Common myeloid progenitor, CD34-positive (primary cell): ENCODE measurements around the gene ZDHHC16.

ENCODE experiments used
- CTCF ChIA-PET: fragments of 350-600 bp; sonication (Branson Sonifier 250); formaldehyde crosslinking; loops from one replicate; lab custom pipeline; 2021; ENCODE audit warnings: antibody characterized with exemption; lab: Charles Lee
- POLR2A ChIA-PET: fragments of 350-600 bp; sonication (Branson Sonifier 250); formaldehyde crosslinking; loops from one replicate; lab custom pipeline; 2021; ENCODE audit warnings: antibody characterized with exemption; lab: Charles Lee
- DNase-seq, 3 donors: peaks; one replicate each; pipeline versions ENCODE4 v3.0.0 to v3.0.0-alpha.2; 2013
- H3K27ac ChIP-seq, 2 experiments: 1 replicate in 1 of 2; 2 replicates in 1 of 2; pipeline ENCODE4 v1.7.0; 2013; ENCODE audit warnings: inconsistent platforms in 2 of 2, low read length in 2 of 2, mild to moderate bottlenecking in 2 of 2, low read depth in 1 of 2, moderate library complexity in 1 of 2; ENCODE audit not compliant: severe bottlenecking in 2 of 2, insufficient read depth in 1 of 2, poor library complexity in 1 of 2
- H3K27me3 ChIP-seq, 5 experiments: replicated peaks in 2 of 5; 1 replicate in 3 of 5; 2 replicates in 2 of 5; pipeline versions ENCODE4 v1.6.1 to v1.7.0; 2013; ENCODE audit warnings: low read length in 4 of 5, mild to moderate bottlenecking in 2 of 5, moderate library complexity in 2 of 5, inconsistent platforms in 1 of 5; ENCODE audit not compliant: insufficient read depth in 5 of 5, control insufficient read depth in 4 of 5
- H3K36me3 ChIP-seq, 4 experiments: 1 replicate in 2 of 4; 2 replicates in 2 of 4; pipeline versions ENCODE4 v1.6.1 to v1.7.0; 2013; ENCODE audit warnings: low read length in 3 of 4, control low read depth in 1 of 4, mild to moderate bottlenecking in 1 of 4; ENCODE audit not compliant: control insufficient read depth in 4 of 4, insufficient read depth in 4 of 4
- H3K4me1 ChIP-seq, 4 experiments: 1 replicate in 3 of 4; 2 replicates in 1 of 4; pipeline versions ENCODE4 v1.6.1 to v1.7.1; 2013; ENCODE audit warnings: low read length in 3 of 4, mild to moderate bottlenecking in 3 of 4, control low read depth in 1 of 4, inconsistent platforms in 1 of 4, moderate library complexity in 1 of 4; ENCODE audit not compliant: control insufficient read depth in 4 of 4, insufficient read depth in 4 of 4; ENCODE audit errors: control extremely low read depth in 1 of 4
- H3K4me3 ChIP-seq, 7 experiments: 1 replicate in 4 of 7; 2 replicates in 3 of 7; pipeline versions ENCODE4 v1.5.1 to v1.7.0; 2013; ENCODE audit warnings: mild to moderate bottlenecking in 7 of 7, low read length in 6 of 7, moderate library complexity in 6 of 7, inconsistent platforms in 2 of 7, low read depth in 2 of 7, control low read depth in 1 of 7; ENCODE audit not compliant: insufficient read depth in 4 of 7, control insufficient read depth in 1 of 7; ENCODE audit errors: extremely low read depth in 1 of 7
- H3K9me3 ChIP-seq, 5 experiments: 1 replicate in 4 of 5; 2 replicates in 1 of 5; pipeline versions ENCODE4 v1.6.1 to v1.7.1; 2013; ENCODE audit warnings: low read length in 4 of 5, mild to moderate bottlenecking in 2 of 5, inconsistent platforms in 1 of 5, low read depth in 1 of 5, moderate library complexity in 1 of 5; ENCODE audit not compliant: control insufficient read depth in 4 of 5, insufficient read depth in 2 of 5; ENCODE audit errors: control extremely low read depth in 1 of 5
- WGBS: methylation state at CpG from one replicate; pipeline ENCODE4 v1.1.5; 2013; ENCODE audit not compliant: insufficient coverage; 5-methylcytosine and 5-hydroxymethylcytosine counted together

The ZDHHC16 gene

GRCh38 chr10:97450828-97451227 lies 4.9 kb downstream of the ZDHHC16 start:
- H3K4me3 ChIP-seq, result no peak overlapping the region
- WGBS, result 100% methylated on average over 1 of the region's 2 CpGs
- no peak for DNase-seq
- peaks cover 12 to 58% (median 29%) of the 10 kb centered on the region in 4 experiments for H3K36me3 ChIP-seq
- ChIA-PET POLR2A (no interaction called here), CTCF (interaction anchor here (1.3 to 3.3 kb wide), 2 partner anchors 11 to 12 kb away, joined by 3 to 18 read pairs; no protein-coding TSS in a partner anchor)
- H3K27me3 ChIP-seq, result no peaks in the 10 kb centered on the region
- H3K4me1 ChIP-seq, result peaks cover 0 to 17% (median 10%) of the 10 kb centered on the region in 4 experiments
- H3K9me3 ChIP-seq, result no peaks in the 10 kb centered on the region
- no peak overlapping the region for H3K27ac ChIP-seq

GRCh38 chr10:97451605-97452004 lies 5.6 kb downstream of the ZDHHC16 start:
- ChIA-PET POLR2A (no interaction called here), CTCF (interaction anchor here (1.7 to 3.3 kb wide), 2 partner anchors 11 to 43 kb away, joined by 5 to 18 read pairs; no protein-coding TSS in a partner anchor)
- H3K9me3 ChIP-seq, result no peaks in the 10 kb centered on the region
- H3K27me3 ChIP-seq, result no peaks in the 10 kb centered on the region
- H3K36me3 ChIP-seq, result peaks cover 14 to 66% (median 36%) of the 10 kb centered on the region in 4 experiments
- no peak overlapping the region for H3K27ac ChIP-seq
- WGBS, result 99% methylated on average over 14 of the region's 17 CpGs
- DNase-seq, result no peak
- no peak overlapping the region for H3K4me3 ChIP-seq
- H3K4me1 ChIP-seq, result peaks cover 0 to 12% (median 7%) of the 10 kb centered on the region in 4 experiments

GRCh38 chr10:97452352-97452751 lies 6.4 kb downstream of the ZDHHC16 start:
- CTCF ChIA-PET, result interaction anchor here (1.2 to 3.3 kb wide), 4 partner anchors 10 to 100 kb away, joined by 3 to 18 read pairs (median 4); no protein-coding TSS in a partner anchor
- POLR2A ChIA-PET, result no interaction called here
- Histone ChIP-seq H3K9me3 (no peaks in the 10 kb centered on the region), H3K27ac (no peak overlapping the region), H3K27me3 (no peaks in the 10 kb centered on the region), H3K4me3 (no peak overlapping the region), H3K4me1 (peaks cover 0 to 5% (median 0%) of the 10 kb centered on the region in 4 experiments), H3K36me3 (peaks cover 16 to 73% (median 43%) of the 10 kb centered on the region in 4 experiments)
- DNase-seq, result no peak
- WGBS, result 100% methylated on average over 5 of the region's 6 CpGs

- WGBS, result 95% methylated on average over 2 of the region's 3 CpGs
- no peak for DNase-seq
- no peaks in the 10 kb centered on the region for H3K27me3 ChIP-seq
- H3K27ac ChIP-seq, result peak overlapping the region in 1 of 2 experiments; percentile 49
- POLR2A ChIA-PET, result no interaction called here
- CTCF ChIA-PET, result interaction anchor here (0.6 to 3.3 kb wide), 4 partner anchors 8 to 19 kb away, joined by 3 to 18 read pairs (median 4); no protein-coding TSS in a partner anchor
- H3K4me1 ChIP-seq, result no peaks in the 10 kb centered on the region
- peaks cover 21 to 86% (median 60%) of the 10 kb centered on the region in 4 experiments for H3K36me3 ChIP-seq
- no peak overlapping the region for H3K4me3 ChIP-seq
- H3K9me3 ChIP-seq, result no peaks in the 10 kb centered on the region
Observed at GRCh38 chr10:97454330-97455036, 8.5 kb downstream of the ZDHHC16 start.

- Histone ChIP-seq H3K27me3 (no peaks in the 10 kb centered on the region), H3K4me1 (no peaks in the 10 kb centered on the region), H3K27ac (no peak overlapping the region), H3K36me3 (peaks cover 25 to 94% (median 68%) of the 10 kb centered on the region in 4 experiments), H3K9me3 (no peaks in the 10 kb centered on the region), H3K4me3 (no peak overlapping the region)
- whole genome bisulfite sequencing, result 80% methylated on average over 3 of the region's 5 CpGs
- ChIA-PET CTCF (interaction anchor here (0.6 to 2.3 kb wide), 6 partner anchors 10 to 1724 kb away, joined by 3 to 14 read pairs (median 4); no protein-coding TSS in a partner anchor), POLR2A (interaction anchor here (1.0 kb wide), 1 partner anchor 11 kb away, joined by 3 read pairs; no protein-coding TSS in a partner anchor)
- DNase-seq, result no peak
Observed at GRCh38 chr10:97456034-97456685, 10.2 kb downstream of the ZDHHC16 start.

GRCh38 chr10:97456686-97457065 lies 10.7 kb downstream of the ZDHHC16 start:
- ChIA-PET POLR2A (interaction anchor here (1.0 kb wide), 1 partner anchor 11 kb away, joined by 3 read pairs; no protein-coding TSS in a partner anchor), CTCF (interaction anchor here (0.6 to 2.3 kb wide), 6 partner anchors 10 to 1725 kb away, joined by 3 to 14 read pairs (median 4); no protein-coding TSS in a partner anchor)
- H3K4me3 ChIP-seq, result no peak overlapping the region
- H3K9me3 ChIP-seq, result no peaks in the 10 kb centered on the region
- 93% methylated on average over 3 of the region's 3 CpGs for WGBS
- no peak for DNase-seq
- no peaks in the 10 kb centered on the region for H3K27me3 ChIP-seq
- peaks cover 24 to 94% (median 68%) of the 10 kb centered on the region in 4 experiments for H3K36me3 ChIP-seq
- no peak overlapping the region for H3K27ac ChIP-seq
- H3K4me1 ChIP-seq, result no peaks in the 10 kb centered on the region
